Measurements from ENCODE around the gene SSTR1. TPM values are rescaled to one million over a fixed set of nuclear protein-coding genes. Genes with fewer than 3 reads are reported as not detected.

The SSTR1 gene
- total RNA-seq, 1 donor from 2014 or later = not detected

DNA sequence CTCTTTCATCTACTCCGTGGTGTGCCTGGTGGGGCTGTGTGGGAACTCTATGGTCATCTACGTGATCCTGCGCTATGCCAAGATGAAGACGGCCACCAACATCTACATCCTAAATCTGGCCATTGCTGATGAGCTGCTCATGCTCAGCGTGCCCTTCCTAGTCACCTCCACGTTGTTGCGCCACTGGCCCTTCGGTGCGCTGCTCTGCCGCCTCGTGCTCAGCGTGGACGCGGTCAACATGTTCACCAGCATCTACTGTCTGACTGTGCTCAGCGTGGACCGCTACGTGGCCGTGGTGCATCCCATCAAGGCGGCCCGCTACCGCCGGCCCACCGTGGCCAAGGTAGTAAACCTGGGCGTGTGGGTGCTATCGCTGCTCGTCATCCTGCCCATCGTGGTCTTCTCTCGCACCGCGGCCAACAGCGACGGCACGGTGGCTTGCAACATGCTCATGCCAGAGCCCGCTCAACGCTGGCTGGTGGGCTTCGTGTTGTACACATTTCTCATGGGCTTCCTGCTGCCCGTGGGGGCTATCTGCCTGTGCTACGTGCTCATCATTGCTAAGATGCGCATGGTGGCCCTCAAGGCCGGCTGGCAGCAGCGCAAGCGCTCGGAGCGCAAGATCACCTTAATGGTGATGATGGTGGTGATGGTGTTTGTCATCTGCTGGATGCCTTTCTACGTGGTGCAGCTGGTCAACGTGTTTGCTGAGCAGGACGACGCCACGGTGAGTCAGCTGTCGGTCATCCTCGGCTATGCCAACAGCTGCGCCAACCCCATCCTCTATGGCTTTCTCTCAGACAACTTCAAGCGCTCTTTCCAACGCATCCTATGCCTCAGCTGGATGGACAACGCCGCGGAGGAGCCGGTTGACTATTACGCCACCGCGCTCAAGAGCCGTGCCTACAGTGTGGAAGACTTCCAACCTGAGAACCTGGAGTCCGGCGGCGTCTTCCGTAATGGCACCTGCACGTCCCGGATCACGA lies 2.2 kb downstream of the SSTR1 start:
- Mint-ChIP-seq H3K4me3 (ENCODE audit: unreplicated experiment) (no peak overlapping the region), H3K27me3 (ENCODE audit: unreplicated experiment) (peaks cover 54% of the 10 kb centered on the region), H3K36me3 (ENCODE audit: unreplicated experiment) (no peaks in the 10 kb centered on the region), H3K27ac (ENCODE audit: unreplicated experiment) (no peak overlapping the region), H3K4me1 (ENCODE audit: unreplicated experiment) (no peaks in the 10 kb centered on the region), H3K9me3 (ENCODE audit: unreplicated experiment) (peaks cover 7% of the 10 kb centered on the region)
- TF ChIP-seq, protein P1, sequence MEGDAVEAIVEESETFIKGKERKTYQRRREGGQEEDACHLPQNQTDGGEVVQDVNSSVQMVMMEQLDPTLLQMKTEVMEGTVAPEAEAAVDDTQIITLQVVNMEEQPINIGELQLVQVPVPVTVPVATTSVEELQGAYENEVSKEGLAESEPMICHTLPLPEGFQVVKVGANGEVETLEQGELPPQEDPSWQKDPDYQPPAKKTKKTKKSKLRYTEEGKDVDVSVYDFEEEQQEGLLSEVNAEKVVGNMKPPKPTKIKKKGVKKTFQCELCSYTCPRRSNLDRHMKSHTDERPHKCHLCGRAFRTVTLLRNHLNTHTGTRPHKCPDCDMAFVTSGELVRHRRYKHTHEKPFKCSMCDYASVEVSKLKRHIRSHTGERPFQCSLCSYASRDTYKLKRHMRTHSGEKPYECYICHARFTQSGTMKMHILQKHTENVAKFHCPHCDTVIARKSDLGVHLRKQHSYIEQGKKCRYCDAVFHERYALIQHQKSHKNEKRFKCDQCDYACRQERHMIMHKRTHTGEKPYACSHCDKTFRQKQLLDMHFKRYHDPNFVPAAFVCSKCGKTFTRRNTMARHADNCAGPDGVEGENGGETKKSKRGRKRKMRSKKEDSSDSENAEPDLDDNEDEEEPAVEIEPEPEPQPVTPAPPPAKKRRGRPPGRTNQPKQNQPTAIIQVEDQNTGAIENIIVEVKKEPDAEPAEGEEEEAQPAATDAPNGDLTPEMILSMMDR (IDR thresholded peaks at IDR 0.05) = no peak
- no peak for DNase-seq (ENCODE audit: extremely low spot score, unreplicated experiment)

DNA sequence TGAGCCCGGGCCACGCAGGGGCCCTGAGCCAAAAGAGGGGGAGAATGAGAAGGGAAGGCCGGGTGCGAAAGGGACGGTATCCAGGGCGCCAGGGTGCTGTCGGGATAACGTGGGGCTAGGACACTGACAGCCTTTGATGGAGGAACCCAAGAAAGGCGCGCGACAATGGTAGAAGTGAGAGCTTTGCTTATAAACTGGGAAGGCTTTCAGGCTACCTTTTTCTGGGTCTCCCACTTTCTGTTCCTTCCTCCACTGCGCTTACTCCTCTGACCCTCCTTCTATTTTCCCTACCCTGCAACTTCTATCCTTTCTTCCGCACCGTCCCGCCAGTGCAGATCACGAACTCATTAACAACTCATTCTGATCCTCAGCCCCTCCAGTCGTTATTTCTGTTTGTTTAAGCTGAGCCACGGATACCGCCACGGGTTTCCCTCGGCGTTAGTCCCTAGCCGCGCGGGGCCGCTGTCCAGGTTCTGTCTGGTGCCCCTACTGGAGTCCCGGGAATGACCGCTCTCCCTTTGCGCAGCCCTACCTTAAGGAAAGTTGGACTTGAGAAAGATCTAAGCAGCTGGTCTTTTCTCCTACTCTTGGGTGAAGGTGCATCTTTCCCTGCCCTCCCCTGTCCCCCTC lies 3.0 kb downstream of the SSTR1 start:
- Mint-ChIP-seq H3K27ac (ENCODE audit: unreplicated experiment) (no peak overlapping the region), H3K27me3 (ENCODE audit: unreplicated experiment) (peaks cover 53% of the 10 kb centered on the region), H3K4me3 (ENCODE audit: unreplicated experiment) (no peak overlapping the region), H3K4me1 (ENCODE audit: unreplicated experiment) (no peaks in the 10 kb centered on the region), H3K9me3 (ENCODE audit: unreplicated experiment) (peaks cover 4% of the 10 kb centered on the region), H3K36me3 (ENCODE audit: unreplicated experiment) (no peaks in the 10 kb centered on the region)
- TF ChIP-seq, protein P1 (IDR thresholded peaks at IDR 0.05) = no peak
- no peak for DNase-seq (ENCODE audit: extremely low spot score, unreplicated experiment)

DNA sequence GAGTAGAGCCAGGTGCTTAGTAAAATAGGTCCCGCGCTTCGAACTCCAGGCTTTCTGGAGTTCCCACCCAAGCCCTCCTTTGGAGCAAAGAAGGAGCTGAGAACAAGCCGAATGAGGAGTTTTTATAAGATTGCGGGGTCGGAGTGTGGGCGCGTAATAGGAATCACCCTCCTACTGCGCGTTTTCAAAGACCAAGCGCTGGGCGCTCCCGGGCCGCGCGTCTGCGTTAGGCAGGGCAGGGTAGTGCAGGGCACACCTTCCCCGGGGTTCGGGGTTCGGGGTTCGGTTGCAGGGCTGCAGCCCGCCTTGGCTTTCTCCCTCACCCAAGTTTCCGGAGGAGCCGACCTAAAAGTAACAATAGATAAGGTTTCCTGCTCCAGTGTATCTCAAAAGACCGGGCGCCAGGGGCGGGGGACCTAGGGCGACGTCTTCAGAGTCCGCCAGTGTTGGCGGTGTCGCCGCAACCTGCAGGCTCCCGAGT lies 3.6 kb downstream of the SSTR1 start:
- TF ChIP-seq, protein P1 (IDR thresholded peaks at IDR 0.05) = no peak
- DNase-seq (ENCODE audit: extremely low spot score, unreplicated experiment) = no peak
- no peak overlapping the region for H3K27ac Mint-ChIP-seq (ENCODE audit: unreplicated experiment)
- no peaks in the 10 kb centered on the region for H3K4me1 Mint-ChIP-seq (ENCODE audit: unreplicated experiment)
- peaks cover 53% of the 10 kb centered on the region for H3K27me3 Mint-ChIP-seq (ENCODE audit: unreplicated experiment)
- no peak overlapping the region for H3K4me3 Mint-ChIP-seq (ENCODE audit: unreplicated experiment)
- H3K9me3 Mint-ChIP-seq (ENCODE audit: unreplicated experiment) = no peaks in the 10 kb centered on the region
- no peaks in the 10 kb centered on the region for H3K36me3 Mint-ChIP-seq (ENCODE audit: unreplicated experiment)

DNA sequence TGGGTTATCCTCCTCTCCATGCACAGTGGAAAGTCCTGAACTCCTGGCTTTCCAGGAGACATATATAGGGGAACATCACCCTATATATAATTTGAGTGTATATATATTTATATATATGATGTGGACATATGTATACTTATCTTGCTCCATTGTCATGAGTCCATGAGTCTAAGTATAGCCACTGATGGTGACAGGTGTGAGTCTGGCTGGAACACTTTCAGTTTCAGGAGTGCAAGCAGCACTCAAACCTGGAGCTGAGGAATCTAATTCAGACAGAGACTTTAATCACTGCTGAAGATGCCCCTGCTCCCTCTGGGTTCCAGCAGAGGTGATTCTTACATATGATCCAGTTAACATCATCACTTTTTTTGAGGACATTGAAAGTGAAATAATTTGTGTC lies 4.4 kb downstream of the SSTR1 start:
- Mint-ChIP-seq H3K4me1 (ENCODE audit: unreplicated experiment) (no peaks in the 10 kb centered on the region), H3K27ac (ENCODE audit: unreplicated experiment) (no peak overlapping the region), H3K27me3 (ENCODE audit: unreplicated experiment) (peaks cover 51% of the 10 kb centered on the region), H3K36me3 (ENCODE audit: unreplicated experiment) (no peaks in the 10 kb centered on the region), H3K4me3 (ENCODE audit: unreplicated experiment) (no peak overlapping the region), H3K9me3 (ENCODE audit: unreplicated experiment) (no peaks in the 10 kb centered on the region)
- TF ChIP-seq, protein P1 (IDR thresholded peaks at IDR 0.05) = no peak
- DNase-seq (ENCODE audit: extremely low spot score, unreplicated experiment) = no peak

DNA sequence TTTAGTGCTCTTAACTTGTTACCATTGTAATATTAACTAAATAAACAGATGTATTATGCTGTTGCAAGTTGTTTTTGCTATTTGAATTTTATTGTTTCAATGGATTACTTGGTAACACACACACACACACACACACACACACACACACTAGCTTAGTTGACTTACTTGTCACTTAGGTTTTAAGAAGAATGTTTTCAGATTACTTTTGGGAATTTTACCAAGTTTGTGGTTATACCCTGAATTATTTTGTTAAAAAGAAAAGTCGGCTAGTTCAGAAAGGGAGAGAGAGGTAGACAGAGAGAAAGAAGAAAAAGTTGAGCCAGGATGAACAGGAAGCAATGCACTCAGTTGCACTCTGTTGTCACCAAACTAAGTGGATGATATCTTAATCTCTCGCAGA lies 5.3 kb downstream of the SSTR1 start:
- no peaks in the 10 kb centered on the region for H3K4me1 Mint-ChIP-seq (ENCODE audit: unreplicated experiment)

More for the DNA sequence above, 5.3 kb downstream of the SSTR1 start:
- Mint-ChIP-seq H3K27ac (ENCODE audit: unreplicated experiment) (no peak overlapping the region), H3K36me3 (ENCODE audit: unreplicated experiment) (no peaks in the 10 kb centered on the region), H3K27me3 (ENCODE audit: unreplicated experiment) (peaks cover 42% of the 10 kb centered on the region), H3K9me3 (ENCODE audit: unreplicated experiment) (no peaks in the 10 kb centered on the region), H3K4me3 (ENCODE audit: unreplicated experiment) (no peak overlapping the region)
- DNase-seq (ENCODE audit: extremely low spot score, unreplicated experiment) = no peak
- TF ChIP-seq, protein P1 (IDR thresholded peaks at IDR 0.05) = no peak

Data from osteocyte (in vitro differentiated cells).